ENCODE results near the gene SPATA32.

DNA sequence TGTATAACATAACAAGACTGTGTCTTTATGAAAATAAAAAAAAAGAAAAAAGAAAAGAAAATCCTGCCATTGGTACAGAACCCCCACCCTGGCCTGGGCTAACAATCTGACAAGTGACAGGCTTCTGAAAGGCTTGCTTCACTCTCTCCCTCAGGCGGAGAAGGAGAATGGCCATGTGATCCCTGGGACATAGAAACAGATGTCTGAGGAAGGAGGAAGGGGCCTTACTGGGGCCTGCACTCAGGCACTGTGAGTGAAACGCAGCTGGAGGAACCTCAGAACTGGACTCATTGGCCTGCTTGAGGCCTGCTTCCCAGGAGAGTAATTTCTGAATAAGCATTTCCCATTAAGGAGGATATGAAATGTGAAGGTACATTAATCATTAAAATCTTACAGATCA is 37.5 kb upstream of the SPATA32 start:
- no peak for TF ChIP-seq POLR2A (IDR thresholded peaks at IDR 0.05)
- TF ChIP-seq, protein P1, sequence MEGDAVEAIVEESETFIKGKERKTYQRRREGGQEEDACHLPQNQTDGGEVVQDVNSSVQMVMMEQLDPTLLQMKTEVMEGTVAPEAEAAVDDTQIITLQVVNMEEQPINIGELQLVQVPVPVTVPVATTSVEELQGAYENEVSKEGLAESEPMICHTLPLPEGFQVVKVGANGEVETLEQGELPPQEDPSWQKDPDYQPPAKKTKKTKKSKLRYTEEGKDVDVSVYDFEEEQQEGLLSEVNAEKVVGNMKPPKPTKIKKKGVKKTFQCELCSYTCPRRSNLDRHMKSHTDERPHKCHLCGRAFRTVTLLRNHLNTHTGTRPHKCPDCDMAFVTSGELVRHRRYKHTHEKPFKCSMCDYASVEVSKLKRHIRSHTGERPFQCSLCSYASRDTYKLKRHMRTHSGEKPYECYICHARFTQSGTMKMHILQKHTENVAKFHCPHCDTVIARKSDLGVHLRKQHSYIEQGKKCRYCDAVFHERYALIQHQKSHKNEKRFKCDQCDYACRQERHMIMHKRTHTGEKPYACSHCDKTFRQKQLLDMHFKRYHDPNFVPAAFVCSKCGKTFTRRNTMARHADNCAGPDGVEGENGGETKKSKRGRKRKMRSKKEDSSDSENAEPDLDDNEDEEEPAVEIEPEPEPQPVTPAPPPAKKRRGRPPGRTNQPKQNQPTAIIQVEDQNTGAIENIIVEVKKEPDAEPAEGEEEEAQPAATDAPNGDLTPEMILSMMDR (IDR thresholded peaks at IDR 0.05) = no peak
- TF ChIP-seq EP300 (IDR thresholded peaks at IDR 0.05; ENCODE audit: low read depth) = no peak

Data from transverse colon (tissue), 3 donors.